Measurements from ENCODE around the gene PLET1.

GRCh38 chr11:112260490-112260889 lies at the start of gene PLET1:
- TF ChIP-seq ZBTB26 (CRISPR knock-in tag; IDR thresholded peaks at IDR 0.05), result no peak
- no peak for TF ChIP-seq GATA2 (CRISPR knock-in tag; IDR thresholded peaks at IDR 0.05)
- TF ChIP-seq POLR2AphosphoS5 (IDR thresholded peaks at IDR 0.05; ENCODE audit: control insufficient read depth, insufficient read depth, low read depth, low read length), result no peak
- TF ChIP-seq CTCF (IDR thresholded peaks at IDR 0.05 in 2 of 3, conservative IDR thresholded peaks at IDR 0.05 in 1 of 3; ENCODE audit: insufficient read depth in 2 of 3, low read depth in 1 of 3, low read length in 3 of 3), result no peak
- no peak for TF ChIP-seq GABPA (tag; conservative IDR thresholded peaks at IDR 0.05; ENCODE audit: low read depth)
- no peak for TF ChIP-seq POLR2A (conservative IDR thresholded peaks at IDR 0.05)
- TF ChIP-seq ZNF589 (CRISPR knock-in tag; IDR thresholded peaks at IDR 0.05; ENCODE audit: low read depth), result no peak
- no peak for TF ChIP-seq SRSF1 (IDR thresholded peaks at IDR 0.05; ENCODE audit: low read depth, low read length)
- TF ChIP-seq RAD51 (IDR thresholded peaks at IDR 0.05; ENCODE audit: borderline replicate concordance, low read depth), result no peak
- TF ChIP-seq, protein P1, sequence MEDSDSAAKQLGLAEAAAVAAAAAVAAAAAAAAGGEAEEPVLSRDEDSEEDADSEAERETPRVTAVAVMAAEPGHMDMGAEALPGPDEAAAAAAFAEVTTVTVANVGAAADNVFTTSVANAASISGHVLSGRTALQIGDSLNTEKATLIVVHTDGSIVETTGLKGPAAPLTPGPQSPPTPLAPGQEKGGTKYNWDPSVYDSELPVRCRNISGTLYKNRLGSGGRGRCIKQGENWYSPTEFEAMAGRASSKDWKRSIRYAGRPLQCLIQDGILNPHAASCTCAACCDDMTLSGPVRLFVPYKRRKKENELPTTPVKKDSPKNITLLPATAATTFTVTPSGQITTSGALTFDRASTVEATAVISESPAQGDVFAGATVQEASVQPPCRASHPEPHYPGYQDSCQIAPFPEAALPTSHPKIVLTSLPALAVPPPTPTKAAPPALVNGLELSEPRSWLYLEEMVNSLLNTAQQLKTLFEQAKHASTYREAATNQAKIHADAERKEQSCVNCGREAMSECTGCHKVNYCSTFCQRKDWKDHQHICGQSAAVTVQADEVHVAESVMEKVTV (CRISPR knock-in tag; IDR thresholded peaks at IDR 0.05), result no peak
